Measurements from ENCODE around the gene SCLT1.

The SCLT1 gene

DNA sequence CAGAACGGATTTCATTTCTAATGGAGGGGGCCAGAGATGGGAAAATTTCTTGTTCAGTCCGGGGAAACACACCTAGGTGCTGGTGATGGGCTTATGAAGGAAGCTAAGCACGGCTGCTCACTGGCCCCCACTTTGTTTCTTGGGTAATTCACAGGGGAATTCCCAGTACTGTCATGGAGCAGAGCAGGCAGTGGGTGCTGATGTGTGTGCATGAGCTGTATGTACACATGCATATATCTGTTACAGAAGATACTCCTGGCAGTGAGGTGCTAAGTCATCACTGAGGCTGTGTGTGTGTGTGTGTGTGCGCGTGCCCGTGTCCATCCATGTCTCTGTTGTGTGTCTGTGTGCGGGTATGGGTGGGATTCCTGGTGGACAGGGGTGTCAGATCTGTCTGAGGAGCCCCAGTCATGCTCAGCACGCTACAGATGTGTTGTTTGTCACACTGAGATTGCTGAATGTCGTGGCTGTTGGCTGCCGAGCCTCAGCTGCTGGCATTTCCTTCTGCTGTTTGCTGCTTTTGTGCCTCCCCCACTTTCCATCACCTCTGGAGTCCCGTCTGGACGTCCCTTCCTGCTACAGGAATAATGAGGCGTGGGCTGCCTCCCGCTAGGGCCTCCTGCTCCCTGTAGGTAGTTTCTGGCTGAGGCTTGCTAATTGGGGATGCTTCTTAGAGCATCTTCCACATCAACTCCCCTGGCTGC lies 230.6 kb downstream of the SCLT1 start:
- TF ChIP-seq, protein P1, sequence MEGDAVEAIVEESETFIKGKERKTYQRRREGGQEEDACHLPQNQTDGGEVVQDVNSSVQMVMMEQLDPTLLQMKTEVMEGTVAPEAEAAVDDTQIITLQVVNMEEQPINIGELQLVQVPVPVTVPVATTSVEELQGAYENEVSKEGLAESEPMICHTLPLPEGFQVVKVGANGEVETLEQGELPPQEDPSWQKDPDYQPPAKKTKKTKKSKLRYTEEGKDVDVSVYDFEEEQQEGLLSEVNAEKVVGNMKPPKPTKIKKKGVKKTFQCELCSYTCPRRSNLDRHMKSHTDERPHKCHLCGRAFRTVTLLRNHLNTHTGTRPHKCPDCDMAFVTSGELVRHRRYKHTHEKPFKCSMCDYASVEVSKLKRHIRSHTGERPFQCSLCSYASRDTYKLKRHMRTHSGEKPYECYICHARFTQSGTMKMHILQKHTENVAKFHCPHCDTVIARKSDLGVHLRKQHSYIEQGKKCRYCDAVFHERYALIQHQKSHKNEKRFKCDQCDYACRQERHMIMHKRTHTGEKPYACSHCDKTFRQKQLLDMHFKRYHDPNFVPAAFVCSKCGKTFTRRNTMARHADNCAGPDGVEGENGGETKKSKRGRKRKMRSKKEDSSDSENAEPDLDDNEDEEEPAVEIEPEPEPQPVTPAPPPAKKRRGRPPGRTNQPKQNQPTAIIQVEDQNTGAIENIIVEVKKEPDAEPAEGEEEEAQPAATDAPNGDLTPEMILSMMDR (conservative IDR thresholded peaks at IDR 0.05; ENCODE audit: low read length), result no peak
- no peak for DNase-seq (ENCODE audit: low read depth)
- H3K4me3 ChIP-seq (ENCODE audit: low read length), result no peak overlapping the region

DNA sequence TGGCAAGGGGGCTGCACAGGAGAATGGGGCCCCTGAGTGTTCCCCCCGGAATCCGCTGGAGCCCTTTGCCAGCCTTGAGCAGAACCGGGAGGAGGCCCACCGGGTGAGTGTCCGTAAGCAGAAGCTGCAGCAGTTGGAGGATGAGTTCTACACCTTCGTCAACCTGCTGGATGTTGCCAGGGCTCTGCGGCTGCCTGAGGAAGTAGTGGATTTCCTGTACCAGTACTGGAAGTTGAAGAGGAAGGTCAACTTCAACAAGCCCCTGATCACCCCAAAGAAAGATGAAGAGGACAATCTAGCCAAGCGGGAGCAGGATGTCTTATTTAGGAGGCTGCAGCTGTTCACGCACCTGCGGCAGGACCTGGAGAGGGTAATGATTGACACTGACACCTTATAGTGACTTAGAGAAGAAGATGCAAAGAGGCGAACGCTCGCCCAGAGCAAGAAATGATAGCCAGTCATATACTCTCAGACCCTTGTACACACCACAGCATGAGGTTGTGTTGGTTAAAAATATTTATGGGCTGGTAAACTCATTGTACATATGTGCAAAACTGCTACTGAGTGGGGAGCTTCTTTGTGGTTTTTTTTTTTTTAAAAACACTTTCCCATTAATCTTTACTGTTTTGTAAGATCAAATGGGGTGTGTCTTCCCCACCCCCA lies 231.4 kb downstream of the SCLT1 start:
- DNase-seq (ENCODE audit: low read depth), result no peak
- TF ChIP-seq, protein P1 (conservative IDR thresholded peaks at IDR 0.05; ENCODE audit: low read length), result no peak
- no peak overlapping the region for H3K4me3 ChIP-seq (ENCODE audit: low read length)

DNA sequence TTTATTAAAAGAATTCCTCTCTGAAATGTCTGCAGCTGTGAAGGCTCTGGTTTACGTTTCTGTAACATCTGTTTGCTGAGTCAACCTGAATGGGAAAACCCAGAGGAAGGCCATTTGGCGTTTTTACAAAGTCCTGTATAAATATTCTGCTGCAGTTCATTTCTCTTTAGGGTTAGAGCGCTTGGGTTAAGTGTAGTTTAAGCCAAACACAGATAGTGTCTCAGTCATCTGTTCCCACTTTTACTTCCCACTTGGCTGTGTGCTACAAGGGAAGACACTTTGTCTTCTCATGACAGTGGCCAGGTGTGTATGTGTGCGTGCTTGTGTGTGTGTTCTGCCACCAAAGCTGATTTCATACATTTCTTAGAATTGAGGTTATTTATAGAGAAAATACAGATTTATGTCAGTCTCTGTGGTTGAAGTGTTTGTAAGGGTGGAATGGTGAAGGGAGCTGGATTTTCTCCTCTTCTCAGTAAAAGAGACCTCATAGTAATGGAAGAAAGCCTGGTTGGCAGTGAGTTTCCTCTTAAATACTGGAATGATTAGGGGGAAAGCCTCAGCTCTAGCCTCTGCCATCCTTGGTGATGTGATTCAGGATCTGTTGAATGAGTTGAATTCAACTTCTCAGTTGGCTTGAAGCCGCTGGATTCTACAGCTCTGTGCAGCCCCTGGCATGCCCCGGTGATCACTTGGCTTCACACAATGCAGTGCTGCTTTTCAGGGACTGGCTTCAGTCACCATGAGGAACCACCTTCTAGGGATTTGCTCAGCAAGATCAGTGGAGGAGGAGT lies 233.3 kb downstream of the SCLT1 start:
- TF ChIP-seq, protein P1 (conservative IDR thresholded peaks at IDR 0.05; ENCODE audit: low read length), result no peak
- H3K4me3 ChIP-seq (ENCODE audit: low read length), result no peak overlapping the region
- DNase-seq (ENCODE audit: low read depth), result peak; percentile 87

DNA sequence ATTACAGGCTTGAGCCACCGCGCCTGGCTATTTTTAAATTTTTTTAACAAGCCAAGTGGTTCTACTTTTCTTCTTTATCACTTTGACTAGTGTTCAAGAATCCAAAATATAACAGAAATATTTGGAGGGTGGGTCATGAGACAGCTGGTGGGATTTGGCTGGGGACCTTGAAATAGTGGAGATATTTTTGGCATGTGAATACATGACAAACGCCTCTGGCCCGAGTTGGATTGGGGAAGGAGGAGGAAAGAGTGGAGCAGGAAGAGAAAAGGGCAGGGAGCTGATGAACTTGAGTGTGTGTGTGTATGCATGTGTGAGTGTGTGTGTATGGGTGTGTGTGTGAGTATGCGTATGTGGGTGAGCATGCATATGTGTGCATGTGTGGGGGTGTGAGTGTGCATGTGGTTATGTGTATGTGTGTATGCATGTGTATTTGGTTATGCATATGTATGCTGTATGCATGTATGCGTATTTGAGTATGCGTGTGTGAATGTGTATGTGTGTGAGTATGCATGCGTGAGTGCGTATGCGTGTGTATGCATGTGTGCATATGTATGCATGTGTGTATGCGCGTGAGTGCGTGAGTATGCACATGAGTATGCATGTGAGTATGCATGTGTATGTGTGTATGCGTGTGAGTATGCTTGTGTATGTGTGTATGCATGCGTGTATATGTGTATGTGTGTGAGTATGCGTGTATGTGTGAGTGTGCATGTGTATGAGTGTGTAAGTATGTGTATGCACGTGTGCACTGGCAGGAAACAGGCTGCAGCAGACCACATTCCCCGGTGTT lies 234.3 kb downstream of the SCLT1 start:
- peak; percentile 83 for DNase-seq (ENCODE audit: low read depth)
- no peak overlapping the region for H3K4me3 ChIP-seq (ENCODE audit: low read length)
- TF ChIP-seq, protein P1 (conservative IDR thresholded peaks at IDR 0.05; ENCODE audit: low read length), result no peak

DNA sequence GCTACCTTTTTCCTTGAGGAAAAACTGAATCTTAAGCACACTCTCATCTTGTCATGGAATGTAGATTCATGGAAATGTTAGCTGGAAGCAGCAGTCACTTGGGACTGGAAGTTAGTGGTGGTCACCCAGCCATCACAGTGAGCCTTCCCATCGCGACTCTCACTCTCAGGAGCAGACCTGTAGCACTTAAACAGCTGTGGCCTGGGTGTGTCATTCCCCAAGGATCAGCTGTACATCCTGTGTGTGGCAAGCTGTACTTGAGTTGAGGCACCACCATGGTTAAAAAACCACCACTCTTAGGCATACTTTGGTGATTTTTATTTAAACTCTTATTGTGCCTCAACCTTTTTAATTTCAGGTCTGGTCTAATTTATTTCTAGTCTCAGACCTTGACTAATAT lies 237.1 kb downstream of the SCLT1 start:
- no peak for DNase-seq (ENCODE audit: low read depth)
- TF ChIP-seq, protein P1 (conservative IDR thresholded peaks at IDR 0.05; ENCODE audit: low read length), result no peak
- H3K4me3 ChIP-seq (ENCODE audit: low read length), result no peak overlapping the region

DNA sequence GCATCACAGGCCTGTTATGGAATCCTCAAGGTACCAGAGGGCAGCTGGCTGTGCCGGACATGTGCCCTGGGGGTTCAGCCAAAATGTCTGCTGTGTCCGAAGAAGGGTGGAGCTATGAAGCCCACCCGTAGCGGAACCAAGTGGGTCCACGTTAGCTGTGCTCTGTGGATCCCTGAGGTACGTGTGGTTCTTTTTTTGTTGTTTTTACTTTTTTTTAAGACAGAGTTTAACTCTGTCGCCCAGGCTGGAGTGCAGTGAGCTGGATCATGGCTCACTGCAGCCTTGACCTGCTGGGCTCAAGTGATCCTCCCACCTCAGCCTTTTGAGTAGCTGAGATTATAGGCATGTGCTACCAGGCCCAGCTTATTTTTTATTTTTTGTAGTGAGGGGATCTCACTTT lies 237.7 kb downstream of the SCLT1 start:
- TF ChIP-seq, protein P1 (conservative IDR thresholded peaks at IDR 0.05; ENCODE audit: low read length), result no peak
- H3K4me3 ChIP-seq (ENCODE audit: low read length), result no peak overlapping the region
- DNase-seq (ENCODE audit: low read depth), result no peak

Measured in AG10803 (cell line).